Sigmoid colon (tissue), 7 donors: ENCODE measurements around the gene ABCA1. TPM values are rescaled to one million over a fixed set of nuclear protein-coding genes. Genes with fewer than 3 reads are reported as not detected.
A peak's percentile ranks its signal among the peaks of the same experiment; 100 is the strongest.

Experiments
- DNase-seq: peaks from one replicate; pipeline ENCODE4 v3.0.0-alpha.2; 2019
- H3K27ac ChIP-seq, 4 donors: fragments of 200-600 bp; sonication (generic); one replicate each; pipeline ENCODE4 v1.5.1; 2016 to 2019; ENCODE audit warnings: mild to moderate bottlenecking in 1 of 4
- H3K27me3 ChIP-seq, 3 donors: fragments of 200-600 bp; sonication (generic); one replicate each; pipeline ENCODE4 v1.5.1; 2019; ENCODE audit warnings: mild to moderate bottlenecking in 1 of 3
- H3K36me3 ChIP-seq, 4 donors: fragments of 200-600 bp; sonication (generic); one replicate each; pipeline ENCODE4 v1.5.1; 2016 to 2019
- H3K4me1 ChIP-seq, 4 donors: fragments of 200-600 bp; sonication (generic); one replicate each; pipeline ENCODE4 v1.5.1; 2017 to 2019
- H3K4me3 ChIP-seq, 4 donors: fragments of 200-600 bp; sonication (generic); one replicate each; pipeline ENCODE4 v1.5.1; 2017 to 2019; ENCODE audit warnings: mild to moderate bottlenecking in 2 of 4, moderate library complexity in 1 of 4
- H3K9me3 ChIP-seq, 4 donors: fragments of 200-600 bp in 3 of 4; sonication (generic) in 3 of 4; one replicate each; pipeline versions ENCODE4 v1.5.1 to v1.6.1; 2013 to 2019
- CTCF ChIP-seq, 4 experiments: fragments of 450-650 bp in 3 of 4; fragments of 200-600 bp in 1 of 4; IDR thresholded peaks; one replicate each; pipeline ENCODE4 v1.5.1; 2016 to 2019; ENCODE audit warnings: antibody characterized with exemption in 4 of 4, mild to moderate bottlenecking in 3 of 4, moderate library complexity in 2 of 4
- EP300 ChIP-seq, 4 donors: sonication (generic); formaldehyde crosslinking; IDR thresholded peaks; one replicate each; pipeline ENCODE4 v1.6.1; 2017; ENCODE audit warnings: antibody characterized with exemption in 4 of 4
- POLR2A ChIP-seq, 2 donors: fragments of 450-650 bp; IDR thresholded peaks; one replicate each; pipeline ENCODE4 v1.6.1; 2016; ENCODE audit warnings: antibody characterized with exemption in 2 of 2, mild to moderate bottlenecking in 2 of 2, moderate library complexity in 2 of 2
- POLR2AphosphoS5 ChIP-seq, 4 donors: sonication (generic); formaldehyde crosslinking; IDR thresholded peaks; one replicate each; pipeline ENCODE4 v1.6.1; 2017; ENCODE audit warnings: antibody characterized with exemption in 4 of 4
- WGBS, 2 donors: extraction: QIAGEN DNeasy Blood & Tissue Kit; methylation state at CpG; one replicate each; pipeline ENCODE4 v1.1.7; 2013; 5-methylcytosine and 5-hydroxymethylcytosine counted together
- intact Hi-C: fragments of 100-400 bp; cut with DNase I; formaldehyde crosslinking; loops from one replicate; pipeline ENCODE4 v1.15.1; 2023
- polyA plus RNA-seq, 3 donors: library from polyadenylated mRNA; stranded (reverse); fragments of 200-250 nt; gene quantifications; one replicate each; pipeline ENCODE4 v1.2.3, GENCODE V29; 2013
- total RNA-seq, 4 donors: library from RNA; depleted of rRNA; stranded (reverse); fragments of >200 nt; gene quantifications; one replicate each; pipeline ENCODE4 v1.1.0, GENCODE V29; 2016
- donor health status: healthy with polysubstance abuse.
- donor health status: Bipolar disorder and iron deficiency.
- donor health status: healthy.

Gene ABCA1
- total and polyA plus RNA-seq, 7 donors, result 2.4 to 110 (median 76.7) TPM

- H3K4me3 ChIP-seq, result no peak overlapping the region
- intact Hi-C loops, result no loop called here
- no peaks in the 10 kb centered on the region for H3K9me3 ChIP-seq
- no peak for TF ChIP-seq EP300 (IDR thresholded peaks at IDR 0.05)
- TF ChIP-seq POLR2A (IDR thresholded peaks at IDR 0.05), result no peak
- TF ChIP-seq POLR2AphosphoS5 (IDR thresholded peaks at IDR 0.05), result no peak
- no peak for TF ChIP-seq CTCF (IDR thresholded peaks at IDR 0.05)
- H3K36me3 ChIP-seq, result peaks cover 56 to 93% (median 63%) of the 10 kb centered on the region in 4 donors
- DNase-seq, result no peak
- H3K27ac ChIP-seq, result peak overlapping the region in 2 of 4 donors; percentile 35 to 53
- peaks cover 0 to 58% (median 52%) of the 10 kb centered on the region in 4 donors for H3K4me1 ChIP-seq
- H3K27me3 ChIP-seq, result no peaks in the 10 kb centered on the region
These were observed 45.4 kb downstream of the ABCA1 start for GRCh38 chr9:104882566-104882965.

GRCh38 chr9:104882086-104882485 lies 45.9 kb downstream of the ABCA1 start:
- no peak for DNase-seq
- H3K27ac ChIP-seq, result peak overlapping the region in 2 of 4 donors; percentile 35 to 53
- intact Hi-C loops, result no loop called here
- no peaks in the 10 kb centered on the region for H3K9me3 ChIP-seq
- H3K36me3 ChIP-seq, result peaks cover 58 to 93% (median 64%) of the 10 kb centered on the region in 4 donors
- H3K4me1 ChIP-seq, result peaks cover 0 to 58% (median 52%) of the 10 kb centered on the region in 4 donors
- no peak for TF ChIP-seq EP300 (IDR thresholded peaks at IDR 0.05)
- no peak for TF ChIP-seq POLR2A (IDR thresholded peaks at IDR 0.05)
- no peak for TF ChIP-seq POLR2AphosphoS5 (IDR thresholded peaks at IDR 0.05)
- no peak for TF ChIP-seq CTCF (IDR thresholded peaks at IDR 0.05)
- no peak overlapping the region for H3K4me3 ChIP-seq
- H3K27me3 ChIP-seq, result no peaks in the 10 kb centered on the region
- WGBS, 2 donors, result 73 to 88% methylated on average over 4 of the region's 4 CpGs

GRCh38 chr9:104879555-104880309 lies 48.2 kb downstream of the ABCA1 start:
- WGBS, 2 donors, result 81 to 83% methylated on average over 5 of the region's 5 CpGs
- no peak overlapping the region for H3K4me3 ChIP-seq
- intact Hi-C loops, result no loop called here
- peak overlapping the region; percentile 51 to 73 (median 64) for H3K27ac ChIP-seq
- H3K36me3 ChIP-seq, result peaks cover 36 to 86% (median 57%) of the 10 kb centered on the region in 4 donors
- TF ChIP-seq EP300 (IDR thresholded peaks at IDR 0.05), result peak in 1 of 4 donors; percentile 22
- peak in 3 of 4 donors; percentile 17 to 46 (median 26) for TF ChIP-seq POLR2AphosphoS5 (IDR thresholded peaks at IDR 0.05)
- no peak for TF ChIP-seq POLR2A (IDR thresholded peaks at IDR 0.05)
- no peak for TF ChIP-seq CTCF (IDR thresholded peaks at IDR 0.05)
- peaks cover 0 to 76% (median 68%) of the 10 kb centered on the region in 4 donors for H3K4me1 ChIP-seq
- no peaks in the 10 kb centered on the region for H3K9me3 ChIP-seq
- H3K27me3 ChIP-seq, result no peaks in the 10 kb centered on the region
- no peak for DNase-seq

GRCh38 chr9:104876587-104876986 lies 51.4 kb downstream of the ABCA1 start:
- peaks cover 22 to 54% (median 34%) of the 10 kb centered on the region in 4 donors for H3K36me3 ChIP-seq
- intact Hi-C loops, result no loop called here
- no peaks in the 10 kb centered on the region for H3K9me3 ChIP-seq
- DNase-seq, result no peak
- WGBS, 2 donors, result 94% methylated on average over 1 of the region's 1 CpG
- H3K4me1 ChIP-seq, result peaks cover 0 to 82% (median 78%) of the 10 kb centered on the region in 4 donors
- H3K4me3 ChIP-seq, result no peak overlapping the region
- no peak for TF ChIP-seq POLR2A (IDR thresholded peaks at IDR 0.05)
- TF ChIP-seq CTCF (IDR thresholded peaks at IDR 0.05), result no peak
- no peak for TF ChIP-seq EP300 (IDR thresholded peaks at IDR 0.05)
- no peak for TF ChIP-seq POLR2AphosphoS5 (IDR thresholded peaks at IDR 0.05)
- peak overlapping the region in 1 of 4 donors; percentile 14 for H3K27ac ChIP-seq
- no peaks in the 10 kb centered on the region for H3K27me3 ChIP-seq
